H9 (cell line): Measurements from ENCODE around the gene NPHP1. TPM values are rescaled to one million over a fixed set of nuclear protein-coding genes. Genes with fewer than 3 reads are reported as not detected.

Experiments
- DNase-seq: peaks from one replicate; pipeline ENCODE4 v3.0.0-alpha.2; 2017
- H2AFZ ChIP-seq: one replicate; pipeline ENCODE4 v1.6.1; 2013; ENCODE audit warnings: mild to moderate bottlenecking, low read length, control low read depth, moderate library complexity
- H2AK5ac ChIP-seq: 2 replicates; pipeline ENCODE4 v1.6.1; 2013; ENCODE audit warnings: low read length, control low read depth, mixed read lengths; ENCODE audit not compliant: insufficient read length
- H2BK120ac ChIP-seq: one replicate; pipeline ENCODE4 v1.6.1; 2013; ENCODE audit warnings: low read depth, mild to moderate bottlenecking, low read length, control low read depth, inconsistent platforms; ENCODE audit not compliant: poor library complexity, severe bottlenecking
- H2BK12ac ChIP-seq: 2 replicates; pipeline ENCODE4 v1.6.1; 2013; ENCODE audit warnings: low read length, control low read depth, mixed read lengths, low read depth; ENCODE audit not compliant: insufficient read length
- H2BK15ac ChIP-seq: 2 replicates; pipeline ENCODE4 v1.6.1; 2013; ENCODE audit warnings: low read depth, low read length, control low read depth
- H2BK20ac ChIP-seq: one replicate; pipeline ENCODE4 v1.6.1; 2013; ENCODE audit warnings: low read depth, mild to moderate bottlenecking, low read length, control low read depth, inconsistent platforms; ENCODE audit not compliant: poor library complexity, severe bottlenecking
- H2BK5ac ChIP-seq: 2 replicates; pipeline ENCODE4 v1.6.1; 2013; ENCODE audit warnings: low read length, control low read depth, mixed read lengths; ENCODE audit not compliant: insufficient read length
- H3K14ac ChIP-seq: 2 replicates; pipeline ENCODE4 v1.6.1; 2013; ENCODE audit warnings: low read length, control low read depth; ENCODE audit not compliant: insufficient read depth
- H3K18ac ChIP-seq: 2 replicates; pipeline ENCODE4 v1.6.1; 2013; ENCODE audit warnings: low read depth, mild to moderate bottlenecking, mixed read lengths, low read length, control low read depth; ENCODE audit not compliant: insufficient read length
- H3K23ac ChIP-seq: 2 replicates; pipeline ENCODE4 v1.6.1; 2013; ENCODE audit warnings: low read length, control low read depth, mixed read lengths, low read depth; ENCODE audit not compliant: insufficient read length
- H3K23me2 ChIP-seq: 2 replicates; pipeline ENCODE4 v1.6.1; 2013; ENCODE audit warnings: low read depth, mild to moderate bottlenecking, mixed read lengths, low read length, control low read depth; ENCODE audit not compliant: insufficient read length, poor library complexity, severe bottlenecking
- H3K27ac ChIP-seq: 2 replicates; pipeline ENCODE4 v1.5.1; 2013; ENCODE audit warnings: low read length, control low read depth, mixed read lengths, low read depth; ENCODE audit not compliant: insufficient read length
- H3K27me3 ChIP-seq: 2 replicates; pipeline ENCODE4 v1.6.1; 2013; ENCODE audit warnings: low read length, control low read depth, inconsistent platforms; ENCODE audit not compliant: insufficient read depth
- H3K4ac ChIP-seq: 2 replicates; pipeline ENCODE4 v1.6.1; 2013; ENCODE audit warnings: low read depth, mild to moderate bottlenecking, control low read depth, inconsistent platforms, low read length, moderate library complexity
- H3K4me1 ChIP-seq: 2 replicates; pipeline ENCODE4 v1.6.1; 2013; ENCODE audit warnings: low read length, control low read depth, inconsistent platforms; ENCODE audit not compliant: insufficient read depth
- H3K4me2 ChIP-seq: 2 replicates; pipeline ENCODE4 v1.6.1; 2013; ENCODE audit warnings: low read length, control low read depth, mixed read lengths; ENCODE audit not compliant: insufficient read length, insufficient read depth
- H3K56ac ChIP-seq: 2 replicates; pipeline ENCODE4 v1.6.1; 2013; ENCODE audit warnings: low read depth, mild to moderate bottlenecking, mixed read lengths, low read length, control low read depth; ENCODE audit not compliant: insufficient read length
- H3K79me1 ChIP-seq: 2 replicates; pipeline ENCODE4 v1.6.1; 2013; ENCODE audit warnings: low read depth, mild to moderate bottlenecking, moderate library complexity, low read length, control low read depth, inconsistent platforms; ENCODE audit not compliant: insufficient read depth, poor library complexity, severe bottlenecking
- H3K79me2 ChIP-seq: 2 replicates; pipeline ENCODE4 v1.6.1; 2013; ENCODE audit warnings: low read length, control low read depth, inconsistent platforms; ENCODE audit not compliant: insufficient read depth
- H3K9ac ChIP-seq: 2 replicates; pipeline ENCODE4 v1.6.1; 2013; ENCODE audit warnings: low read length, control low read depth, mixed read lengths; ENCODE audit not compliant: insufficient read length; ENCODE audit errors: extremely low read depth
- H3K9me3 ChIP-seq: one replicate; pipeline ENCODE4 v1.6.1; 2013; ENCODE audit warnings: low read depth, low read length, inconsistent platforms; ENCODE audit not compliant: control insufficient read depth
- H3T11ph ChIP-seq: one replicate; pipeline ENCODE4 v1.6.1; 2013; ENCODE audit warnings: mild to moderate bottlenecking, low read length, control low read depth, inconsistent platforms
- H4K20me1 ChIP-seq: one replicate; pipeline ENCODE4 v1.6.1; 2013; ENCODE audit not compliant: control insufficient read depth, insufficient read length, insufficient read depth
- H4K5ac ChIP-seq: 2 replicates; pipeline ENCODE4 v1.6.1; 2013; ENCODE audit warnings: low read depth, mild to moderate bottlenecking, mixed read lengths, low read length, control low read depth; ENCODE audit not compliant: insufficient read length
- H4K8ac ChIP-seq: replicated peaks from 2 replicates; pipeline ENCODE4 v1.6.1; 2013; ENCODE audit warnings: low read length, control low read depth, mixed read lengths, low read depth; ENCODE audit not compliant: insufficient read length
- H4K91ac ChIP-seq: 2 replicates; pipeline ENCODE4 v1.6.1; 2013; ENCODE audit warnings: low read depth, mild to moderate bottlenecking, moderate library complexity, mixed read lengths, low read length, control low read depth; ENCODE audit not compliant: insufficient read length
- H3K27ac Mint-ChIP-seq, 3 experiments: 2 replicates in 2 of 3; 3 replicates in 1 of 3; pipeline ENCODE4 v1.8.0; 2020 to 2021; ENCODE audit warnings: mixed read lengths in 3 of 3, mild to moderate bottlenecking in 1 of 3, moderate library complexity in 1 of 3
- H3K27me3 Mint-ChIP-seq: 2 replicates; pipeline ENCODE4 v1.8.0; 2021; ENCODE audit warnings: low read depth, mild to moderate bottlenecking, moderate library complexity, mixed read lengths
- H3K36me3 Mint-ChIP-seq, 3 experiments: 2 replicates in 2 of 3; 3 replicates in 1 of 3; pipeline ENCODE4 v1.8.0; 2020 to 2021; ENCODE audit warnings: low read depth in 3 of 3, mixed read lengths in 3 of 3; ENCODE audit not compliant: insufficient read depth in 1 of 3
- H3K4me1 Mint-ChIP-seq, 2 experiments: 2 replicates each; pipeline ENCODE4 v1.8.0; 2020; ENCODE audit warnings: mixed read lengths in 2 of 2
- H3K4me3 Mint-ChIP-seq, 2 experiments: 2 replicates in 1 of 2; 3 replicates in 1 of 2; pipeline ENCODE4 v1.8.0; 2020 to 2021; ENCODE audit warnings: mild to moderate bottlenecking in 2 of 2, mixed read lengths in 2 of 2, moderate library complexity in 1 of 2
- H3K9me3 Mint-ChIP-seq, 2 experiments: 2 replicates in 1 of 2; 3 replicates in 1 of 2; pipeline ENCODE4 v1.8.0; 2020; ENCODE audit warnings: mild to moderate bottlenecking in 2 of 2, mixed read lengths in 2 of 2, moderate library complexity in 1 of 2
- WGBS: extraction: QIAGEN DNeasy Blood & Tissue Kit; methylation state at CpG from one replicate; pipeline ENCODE4 v1.1.7; 2013; ENCODE audit warnings: missing lambda C conversion rate, low lambda C conversion rate, mixed read lengths; ENCODE audit not compliant: insufficient read length; ENCODE audit errors: extremely low coverage; 5-methylcytosine and 5-hydroxymethylcytosine counted together
- total RNA-seq: library from RNA; stranded (reverse); gene quantifications from 2 replicates; pipeline ENCODE4 v1.2.1, GENCODE V29; 2021
- TF ChIP-seq, protein P1 (sequence below): fragments of 200-600 bp; sonication (generic); conservative IDR thresholded peaks from 3 replicates; pipeline ENCODE4 v1.8.0; 2021; ENCODE audit warnings: antibody characterized with exemption, mild to moderate bottlenecking

The NPHP1 gene
- total RNA-seq, 1 experiment from 2014 or later = 2.1 TPM

DNA sequence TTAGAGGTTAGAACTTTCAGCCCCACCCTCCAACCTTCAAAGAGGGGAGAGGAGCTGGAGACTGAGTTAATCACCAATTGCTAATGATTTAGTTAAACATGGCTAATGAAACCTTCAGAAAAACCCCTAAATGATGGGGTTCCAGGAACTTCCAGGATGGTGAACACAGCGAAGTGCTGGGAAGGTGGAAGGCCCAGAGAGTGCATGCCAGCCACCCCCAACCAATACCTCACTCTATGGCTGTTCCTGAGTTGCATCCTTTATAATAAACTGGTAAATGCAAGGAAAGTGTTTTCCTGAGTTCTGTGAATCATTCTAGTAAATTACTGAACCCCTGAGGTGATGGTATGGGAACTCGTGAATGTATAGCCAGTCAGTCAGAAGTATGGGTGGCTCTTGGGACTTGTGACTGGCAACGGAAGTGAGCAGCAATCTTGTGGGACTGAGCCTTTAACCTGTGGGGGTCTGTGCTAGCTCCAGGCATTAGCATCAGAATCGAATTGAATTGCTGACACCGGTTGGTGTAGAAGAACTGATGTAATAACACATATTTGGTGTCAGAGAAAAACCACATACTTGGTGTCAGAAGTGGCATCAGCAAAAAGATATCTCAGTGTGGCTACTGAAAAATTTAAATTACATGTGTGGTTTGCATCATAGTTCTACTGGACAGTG is 37.4 kb downstream of the NPHP1 start:
- no peaks in the 10 kb centered on the region for H3K79me1 ChIP-seq
- H4K20me1 ChIP-seq = no peaks in the 10 kb centered on the region
- no peak overlapping the region for H3K23ac ChIP-seq
- peak overlapping the region; percentile 32 for H2AFZ ChIP-seq
- peak overlapping the region in 1 of 3 experiments; percentile 47; a peak in 1 of 7 replicates for H3K27ac Mint-ChIP-seq
- H3K4me1 ChIP-seq = peaks cover 7% of the 10 kb centered on the region
- TF ChIP-seq, protein P1, sequence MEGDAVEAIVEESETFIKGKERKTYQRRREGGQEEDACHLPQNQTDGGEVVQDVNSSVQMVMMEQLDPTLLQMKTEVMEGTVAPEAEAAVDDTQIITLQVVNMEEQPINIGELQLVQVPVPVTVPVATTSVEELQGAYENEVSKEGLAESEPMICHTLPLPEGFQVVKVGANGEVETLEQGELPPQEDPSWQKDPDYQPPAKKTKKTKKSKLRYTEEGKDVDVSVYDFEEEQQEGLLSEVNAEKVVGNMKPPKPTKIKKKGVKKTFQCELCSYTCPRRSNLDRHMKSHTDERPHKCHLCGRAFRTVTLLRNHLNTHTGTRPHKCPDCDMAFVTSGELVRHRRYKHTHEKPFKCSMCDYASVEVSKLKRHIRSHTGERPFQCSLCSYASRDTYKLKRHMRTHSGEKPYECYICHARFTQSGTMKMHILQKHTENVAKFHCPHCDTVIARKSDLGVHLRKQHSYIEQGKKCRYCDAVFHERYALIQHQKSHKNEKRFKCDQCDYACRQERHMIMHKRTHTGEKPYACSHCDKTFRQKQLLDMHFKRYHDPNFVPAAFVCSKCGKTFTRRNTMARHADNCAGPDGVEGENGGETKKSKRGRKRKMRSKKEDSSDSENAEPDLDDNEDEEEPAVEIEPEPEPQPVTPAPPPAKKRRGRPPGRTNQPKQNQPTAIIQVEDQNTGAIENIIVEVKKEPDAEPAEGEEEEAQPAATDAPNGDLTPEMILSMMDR = no peak
- no peak overlapping the region for H4K91ac ChIP-seq
- no peak overlapping the region for H3K14ac ChIP-seq
- H3K36me3 Mint-ChIP-seq = no peaks in the 10 kb centered on the region
- no peaks in the 10 kb centered on the region for H3K9me3 Mint-ChIP-seq
- no peak overlapping the region for H3K56ac ChIP-seq
- no peak overlapping the region for H3K27ac ChIP-seq
- H3K4me1 Mint-ChIP-seq = peaks cover 20 to 22% of the 10 kb centered on the region in 2 experiments
- H4K8ac ChIP-seq = no peak overlapping the region
- no peak overlapping the region for H2BK12ac ChIP-seq
- H3K4me3 Mint-ChIP-seq = no peak overlapping the region
- H2BK5ac ChIP-seq = no peak overlapping the region
- H2BK15ac ChIP-seq = no peak overlapping the region
- H2BK120ac ChIP-seq = no peak overlapping the region
- no peak overlapping the region for H3T11ph ChIP-seq
- H3K4ac ChIP-seq = no peak overlapping the region
- no peaks in the 10 kb centered on the region for H3K23me2 ChIP-seq
- no peaks in the 10 kb centered on the region for H3K27me3 ChIP-seq
- H3K79me2 ChIP-seq = no peaks in the 10 kb centered on the region
- H2AK5ac ChIP-seq = no peak overlapping the region
- no peaks in the 10 kb centered on the region for H3K27me3 Mint-ChIP-seq
- H4K5ac ChIP-seq = no peak overlapping the region
- H3K9ac ChIP-seq = no peak overlapping the region
- no peak overlapping the region for H2BK20ac ChIP-seq
- H3K18ac ChIP-seq = no peak overlapping the region
- WGBS = no CpG with 5 or more reads among the region's 5 CpGs
- H3K4me2 ChIP-seq = peak overlapping the region; percentile 24
- peak; percentile 55 for DNase-seq
- H3K9me3 ChIP-seq = no peaks in the 10 kb centered on the region
